ENCODE measurements around the gene PRMT1.

DNA sequence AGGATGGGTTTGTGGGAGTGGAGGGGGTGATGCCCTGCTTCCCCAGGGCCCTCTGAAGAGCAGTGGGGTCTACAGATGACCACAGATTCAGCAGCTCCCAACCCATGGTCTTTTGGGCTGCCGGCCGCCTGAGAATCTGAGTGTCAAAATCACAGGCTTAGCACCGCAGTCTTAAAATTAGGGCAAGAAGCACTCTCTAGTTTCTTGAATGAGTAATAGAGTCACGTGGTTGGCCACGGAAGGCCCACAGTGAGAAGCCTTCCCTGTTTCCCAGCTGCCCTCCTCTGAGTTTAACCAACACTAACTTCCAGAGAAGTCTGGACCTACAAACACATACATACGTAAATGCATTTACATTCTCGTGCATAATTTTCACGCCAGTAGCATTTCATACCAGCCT is 5.2 kb downstream of the PRMT1 start:
- no peak for TF ChIP-seq EP300 (IDR thresholded peaks at IDR 0.05; ENCODE audit: low read depth in 2 of 2, low read length in 2 of 2)
- no peak for TF ChIP-seq EP300 (CRISPR knock-in tag; IDR thresholded peaks at IDR 0.05; ENCODE audit: borderline replicate concordance)
- TF ChIP-seq TEAD3 (CRISPR knock-in tag; optimal IDR thresholded peaks at IDR 0.05; ENCODE audit: borderline replicate concordance) = no peak
- TF ChIP-seq, protein P1, sequence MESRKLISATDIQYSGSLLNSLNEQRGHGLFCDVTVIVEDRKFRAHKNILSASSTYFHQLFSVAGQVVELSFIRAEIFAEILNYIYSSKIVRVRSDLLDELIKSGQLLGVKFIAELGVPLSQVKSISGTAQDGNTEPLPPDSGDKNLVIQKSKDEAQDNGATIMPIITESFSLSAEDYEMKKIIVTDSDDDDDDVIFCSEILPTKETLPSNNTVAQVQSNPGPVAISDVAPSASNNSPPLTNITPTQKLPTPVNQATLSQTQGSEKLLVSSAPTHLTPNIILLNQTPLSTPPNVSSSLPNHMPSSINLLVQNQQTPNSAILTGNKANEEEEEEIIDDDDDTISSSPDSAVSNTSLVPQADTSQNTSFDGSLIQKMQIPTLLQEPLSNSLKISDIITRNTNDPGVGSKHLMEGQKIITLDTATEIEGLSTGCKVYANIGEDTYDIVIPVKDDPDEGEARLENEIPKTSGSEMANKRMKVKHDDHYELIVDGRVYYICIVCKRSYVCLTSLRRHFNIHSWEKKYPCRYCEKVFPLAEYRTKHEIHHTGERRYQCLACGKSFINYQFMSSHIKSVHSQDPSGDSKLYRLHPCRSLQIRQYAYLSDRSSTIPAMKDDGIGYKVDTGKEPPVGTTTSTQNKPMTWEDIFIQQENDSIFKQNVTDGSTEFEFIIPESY (CRISPR knock-in tag; IDR thresholded peaks at IDR 0.05) = no peak
- TF ChIP-seq, protein P2, sequence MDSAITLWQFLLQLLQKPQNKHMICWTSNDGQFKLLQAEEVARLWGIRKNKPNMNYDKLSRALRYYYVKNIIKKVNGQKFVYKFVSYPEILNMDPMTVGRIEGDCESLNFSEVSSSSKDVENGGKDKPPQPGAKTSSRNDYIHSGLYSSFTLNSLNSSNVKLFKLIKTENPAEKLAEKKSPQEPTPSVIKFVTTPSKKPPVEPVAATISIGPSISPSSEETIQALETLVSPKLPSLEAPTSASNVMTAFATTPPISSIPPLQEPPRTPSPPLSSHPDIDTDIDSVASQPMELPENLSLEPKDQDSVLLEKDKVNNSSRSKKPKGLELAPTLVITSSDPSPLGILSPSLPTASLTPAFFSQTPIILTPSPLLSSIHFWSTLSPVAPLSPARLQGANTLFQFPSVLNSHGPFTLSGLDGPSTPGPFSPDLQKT (CRISPR knock-in tag; IDR thresholded peaks at IDR 0.05; ENCODE audit: borderline replicate concordance) = no peak
- TF ChIP-seq CEBPB (IDR thresholded peaks at IDR 0.05; ENCODE audit: borderline replicate concordance, low read depth, low read length) = no peak
- no peak for TF ChIP-seq FOSL2 (CRISPR knock-in tag; IDR thresholded peaks at IDR 0.05)
- TF ChIP-seq NR2C2 (CRISPR knock-in tag; IDR thresholded peaks at IDR 0.05; ENCODE audit: borderline replicate concordance) = no peak
- TF ChIP-seq ZSCAN25 (CRISPR knock-in tag; IDR thresholded peaks at IDR 0.05) = no peak
- TF ChIP-seq, protein P3, sequence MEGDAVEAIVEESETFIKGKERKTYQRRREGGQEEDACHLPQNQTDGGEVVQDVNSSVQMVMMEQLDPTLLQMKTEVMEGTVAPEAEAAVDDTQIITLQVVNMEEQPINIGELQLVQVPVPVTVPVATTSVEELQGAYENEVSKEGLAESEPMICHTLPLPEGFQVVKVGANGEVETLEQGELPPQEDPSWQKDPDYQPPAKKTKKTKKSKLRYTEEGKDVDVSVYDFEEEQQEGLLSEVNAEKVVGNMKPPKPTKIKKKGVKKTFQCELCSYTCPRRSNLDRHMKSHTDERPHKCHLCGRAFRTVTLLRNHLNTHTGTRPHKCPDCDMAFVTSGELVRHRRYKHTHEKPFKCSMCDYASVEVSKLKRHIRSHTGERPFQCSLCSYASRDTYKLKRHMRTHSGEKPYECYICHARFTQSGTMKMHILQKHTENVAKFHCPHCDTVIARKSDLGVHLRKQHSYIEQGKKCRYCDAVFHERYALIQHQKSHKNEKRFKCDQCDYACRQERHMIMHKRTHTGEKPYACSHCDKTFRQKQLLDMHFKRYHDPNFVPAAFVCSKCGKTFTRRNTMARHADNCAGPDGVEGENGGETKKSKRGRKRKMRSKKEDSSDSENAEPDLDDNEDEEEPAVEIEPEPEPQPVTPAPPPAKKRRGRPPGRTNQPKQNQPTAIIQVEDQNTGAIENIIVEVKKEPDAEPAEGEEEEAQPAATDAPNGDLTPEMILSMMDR (CRISPR knock-in tag; IDR thresholded peaks at IDR 0.05) = no peak
- TF ChIP-seq ZNF720 (CRISPR knock-in tag; IDR thresholded peaks at IDR 0.05) = no peak
- TF ChIP-seq TAF1 (CRISPR knock-in tag; IDR thresholded peaks at IDR 0.05) = no peak

Measured in HepG2 (cell line).